HG03460 (cell line): ENCODE data around the gene RASGRF1.

ENCODE experiments used
- ATAC-seq: cut with Tn5 transposase; IDR thresholded peaks from one replicate; pipeline ENCODE4 v1.9.1; 2021; ENCODE audit not compliant: unreplicated experiment

Gene RASGRF1

GRCh38 chr15:79067072-79067833, 23.3 kb downstream of the RASGRF1 start:
- ATAC-seq, result no peak

GRCh38 chr15:79066391-79067071, 24.0 kb downstream of the RASGRF1 start:
- ATAC-seq, result no peak

- ATAC-seq, result no peak
These were observed 24.7 kb downstream of the RASGRF1 start for GRCh38 chr15:79065706-79066376.

- ATAC-seq, result no peak
These were observed 25.2 kb downstream of the RASGRF1 start for GRCh38 chr15:79065361-79065705.

GRCh38 chr15:79064496-79064895, 26.1 kb downstream of the RASGRF1 start:
- ATAC-seq, result no peak

- ATAC-seq, result no peak
These were observed 30.4 kb downstream of the RASGRF1 start for GRCh38 chr15:79060175-79060574.

- no peak for ATAC-seq
These were observed 31.5 kb downstream of the RASGRF1 start for GRCh38 chr15:79059081-79059572.

GRCh38 chr15:79058260-79058850, 32.2 kb downstream of the RASGRF1 start:
- no peak for ATAC-seq

- no peak for ATAC-seq
These were observed 33.5 kb downstream of the RASGRF1 start for GRCh38 chr15:79057050-79057449.

- no peak for ATAC-seq
These were observed 36.2 kb downstream of the RASGRF1 start for GRCh38 chr15:79054350-79054749.

- ATAC-seq, result no peak
These were observed 36.7 kb downstream of the RASGRF1 start for GRCh38 chr15:79053894-79054293.

GRCh38 chr15:79051941-79052731, 38.4 kb downstream of the RASGRF1 start:
- ATAC-seq, result no peak

- ATAC-seq, result no peak
These were observed 39.6 kb downstream of the RASGRF1 start for GRCh38 chr15:79051029-79051428.

GRCh38 chr15:79050341-79050740, 40.2 kb downstream of the RASGRF1 start:
- no peak for ATAC-seq

GRCh38 chr15:79049416-79049815, 41.2 kb downstream of the RASGRF1 start:
- no peak for ATAC-seq

GRCh38 chr15:79047676-79048439, 42.7 kb downstream of the RASGRF1 start:
- ATAC-seq, result no peak

- ATAC-seq, result no peak
These were observed 43.7 kb downstream of the RASGRF1 start for GRCh38 chr15:79046691-79047404.

GRCh38 chr15:79045041-79045440, 45.5 kb downstream of the RASGRF1 start:
- no peak for ATAC-seq

- no peak for ATAC-seq
These were observed 48.2 kb downstream of the RASGRF1 start for GRCh38 chr15:79042213-79042928.
